ENCODE measurements around the gene SLC45A3. TPM values are rescaled to one million over a fixed set of nuclear protein-coding genes. Genes with fewer than 3 reads are reported as not detected.

The SLC45A3 gene
- polyA plus RNA-seq, 4 donors = 1.7 to 10.5 (median 7.7) TPM

- no peak for DNase-seq (ENCODE audit: low read depth in 4 of 4, low spot score in 3 of 4)
Measured at GRCh38 chr1:205701420-205701819, 21.1 kb upstream of the SLC45A3 start.

- DNase-seq (ENCODE audit: low read depth in 4 of 4, low spot score in 3 of 4) = peak in 3 of 4 donors; percentile 51 to 65 (median 54)
Measured at GRCh38 chr1:205700865-205701401, 20.6 kb upstream of the SLC45A3 start.

GRCh38 chr1:205699416-205699815 is 19.1 kb upstream of the SLC45A3 start:
- no peak for DNase-seq (ENCODE audit: low read depth in 4 of 4, low spot score in 3 of 4)

GRCh38 chr1:205698921-205699320 is 18.6 kb upstream of the SLC45A3 start:
- DNase-seq (ENCODE audit: low read depth in 4 of 4, low spot score in 3 of 4) = no peak

- no peak for DNase-seq (ENCODE audit: low read depth in 4 of 4, low spot score in 3 of 4)
Measured at GRCh38 chr1:205693421-205693991, 13.2 kb upstream of the SLC45A3 start.

GRCh38 chr1:205692423-205692822 is 12.1 kb upstream of the SLC45A3 start:
- DNase-seq (ENCODE audit: low read depth in 4 of 4, low spot score in 3 of 4) = no peak

- no peak for DNase-seq (ENCODE audit: low read depth in 4 of 4, low spot score in 3 of 4)
Measured at GRCh38 chr1:205690122-205690756, 9.9 kb upstream of the SLC45A3 start.

GRCh38 chr1:205689479-205689878 is 9.2 kb upstream of the SLC45A3 start:
- no peak for DNase-seq (ENCODE audit: low read depth in 4 of 4, low spot score in 3 of 4)

GRCh38 chr1:205688171-205689080 is 8.1 kb upstream of the SLC45A3 start:
- DNase-seq (ENCODE audit: low read depth in 4 of 4, low spot score in 3 of 4) = no peak

- no peak for DNase-seq (ENCODE audit: low read depth in 4 of 4, low spot score in 3 of 4)
Measured at GRCh38 chr1:205687242-205687641, 6.9 kb upstream of the SLC45A3 start.

- DNase-seq (ENCODE audit: low read depth in 4 of 4, low spot score in 3 of 4) = no peak
Measured at GRCh38 chr1:205681364-205681763, 1.1 kb upstream of the SLC45A3 start.

GRCh38 chr1:205678286-205679111 is 1.8 kb downstream of the SLC45A3 start:
- peak in 1 of 4 donors; percentile 49 for DNase-seq (ENCODE audit: low read depth in 4 of 4, low spot score in 3 of 4)

- DNase-seq (ENCODE audit: low read depth in 4 of 4, low spot score in 3 of 4) = no peak
Measured at GRCh38 chr1:205677167-205677566, 3.1 kb downstream of the SLC45A3 start.

- no peak for DNase-seq (ENCODE audit: low read depth in 4 of 4, low spot score in 3 of 4)
Measured at GRCh38 chr1:205676597-205676996, 3.7 kb downstream of the SLC45A3 start.

GRCh38 chr1:205676002-205676401 is 4.3 kb downstream of the SLC45A3 start:
- no peak for DNase-seq (ENCODE audit: low read depth in 4 of 4, low spot score in 3 of 4)

- no peak for DNase-seq (ENCODE audit: low read depth in 4 of 4, low spot score in 3 of 4)
Measured at GRCh38 chr1:205675247-205675646, 5.1 kb downstream of the SLC45A3 start.

- no peak for DNase-seq (ENCODE audit: low read depth in 4 of 4, low spot score in 3 of 4)
Measured at GRCh38 chr1:205672970-205673369, 7.3 kb downstream of the SLC45A3 start.

- no peak for DNase-seq (ENCODE audit: low read depth in 4 of 4, low spot score in 3 of 4)
Measured at GRCh38 chr1:205672395-205672889, 7.9 kb downstream of the SLC45A3 start.

- no peak for DNase-seq (ENCODE audit: low read depth in 4 of 4, low spot score in 3 of 4)
Measured at GRCh38 chr1:205670611-205671430, 9.5 kb downstream of the SLC45A3 start.

GRCh38 chr1:205670150-205670446 is 10.2 kb downstream of the SLC45A3 start:
- DNase-seq (ENCODE audit: low read depth in 4 of 4, low spot score in 3 of 4) = no peak
